Ishikawa (cell line): ENCODE data around the gene PSMB11.

ENCODE experiments used
- CREB1 ChIP-seq: IDR thresholded peaks from 2 replicates; pipeline ENCODE4 v1.6.1; 2012; ENCODE audit warnings: low read depth
- EP300 ChIP-seq: IDR thresholded peaks from 2 replicates; pipeline ENCODE4 v1.6.1; 2012; ENCODE audit warnings: borderline replicate concordance
- RAD21 ChIP-seq: IDR thresholded peaks from 2 replicates; pipeline ENCODE4 v1.6.1; 2012; ENCODE audit warnings: low read depth
- YY1 ChIP-seq: IDR thresholded peaks from 2 replicates; pipeline ENCODE4 v1.6.1; 2012; ENCODE audit warnings: low read depth
- TF ChIP-seq, protein P1 (sequence below): IDR thresholded peaks from 2 replicates; pipeline ENCODE4 v1.6.1; 2012; ENCODE audit warnings: low read depth, mild to moderate bottlenecking
- TF ChIP-seq, protein P2 (sequence below): IDR thresholded peaks from 2 replicates; pipeline ENCODE4 v1.6.1; 2012

DNA sequence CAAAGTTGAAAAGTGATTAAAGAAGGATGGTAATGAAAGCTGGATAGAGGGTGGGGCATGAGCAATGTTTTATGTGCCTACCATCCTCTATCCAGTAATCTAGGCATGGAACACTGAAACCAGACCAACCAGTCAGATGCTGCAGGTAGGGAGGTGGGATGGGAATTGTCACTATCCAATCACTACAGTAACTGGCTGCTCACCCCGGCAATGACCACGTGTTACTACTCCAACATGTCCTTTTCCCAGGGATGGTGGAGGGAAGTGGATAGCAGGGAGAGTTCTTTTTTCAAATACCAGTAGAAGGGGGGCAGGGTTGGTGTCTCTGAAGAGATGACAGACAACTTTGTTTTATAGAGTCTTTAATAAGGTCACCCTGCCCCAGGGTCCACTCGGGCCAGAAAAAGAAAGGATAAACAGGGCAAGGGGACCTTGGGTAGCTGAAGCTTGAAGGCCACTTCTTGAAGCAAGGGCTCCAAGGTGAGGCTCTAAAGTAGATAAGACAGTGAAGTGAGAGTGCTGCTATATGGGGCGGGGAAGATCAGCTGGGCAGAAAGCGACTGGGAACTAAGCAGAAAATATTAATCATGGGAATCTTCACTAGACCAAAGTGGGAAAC, 30.0 kb downstream of the PSMB11 start:
- TF ChIP-seq CREB1 (no peak), YY1 (no peak), EP300 (no peak), RAD21 (no peak)
- TF ChIP-seq, protein P1, sequence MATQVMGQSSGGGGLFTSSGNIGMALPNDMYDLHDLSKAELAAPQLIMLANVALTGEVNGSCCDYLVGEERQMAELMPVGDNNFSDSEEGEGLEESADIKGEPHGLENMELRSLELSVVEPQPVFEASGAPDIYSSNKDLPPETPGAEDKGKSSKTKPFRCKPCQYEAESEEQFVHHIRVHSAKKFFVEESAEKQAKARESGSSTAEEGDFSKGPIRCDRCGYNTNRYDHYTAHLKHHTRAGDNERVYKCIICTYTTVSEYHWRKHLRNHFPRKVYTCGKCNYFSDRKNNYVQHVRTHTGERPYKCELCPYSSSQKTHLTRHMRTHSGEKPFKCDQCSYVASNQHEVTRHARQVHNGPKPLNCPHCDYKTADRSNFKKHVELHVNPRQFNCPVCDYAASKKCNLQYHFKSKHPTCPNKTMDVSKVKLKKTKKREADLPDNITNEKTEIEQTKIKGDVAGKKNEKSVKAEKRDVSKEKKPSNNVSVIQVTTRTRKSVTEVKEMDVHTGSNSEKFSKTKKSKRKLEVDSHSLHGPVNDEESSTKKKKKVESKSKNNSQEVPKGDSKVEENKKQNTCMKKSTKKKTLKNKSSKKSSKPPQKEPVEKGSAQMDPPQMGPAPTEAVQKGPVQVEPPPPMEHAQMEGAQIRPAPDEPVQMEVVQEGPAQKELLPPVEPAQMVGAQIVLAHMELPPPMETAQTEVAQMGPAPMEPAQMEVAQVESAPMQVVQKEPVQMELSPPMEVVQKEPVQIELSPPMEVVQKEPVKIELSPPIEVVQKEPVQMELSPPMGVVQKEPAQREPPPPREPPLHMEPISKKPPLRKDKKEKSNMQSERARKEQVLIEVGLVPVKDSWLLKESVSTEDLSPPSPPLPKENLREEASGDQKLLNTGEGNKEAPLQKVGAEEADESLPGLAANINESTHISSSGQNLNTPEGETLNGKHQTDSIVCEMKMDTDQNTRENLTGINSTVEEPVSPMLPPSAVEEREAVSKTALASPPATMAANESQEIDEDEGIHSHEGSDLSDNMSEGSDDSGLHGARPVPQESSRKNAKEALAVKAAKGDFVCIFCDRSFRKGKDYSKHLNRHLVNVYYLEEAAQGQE = no peak
- TF ChIP-seq, protein P2, sequence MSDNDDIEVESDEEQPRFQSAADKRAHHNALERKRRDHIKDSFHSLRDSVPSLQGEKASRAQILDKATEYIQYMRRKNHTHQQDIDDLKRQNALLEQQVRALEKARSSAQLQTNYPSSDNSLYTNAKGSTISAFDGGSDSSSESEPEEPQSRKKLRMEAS = 0 out of 2 replicates have a peak, but pooled peaks have one; percentile 43
